ENCODE data around the gene SPECC1. TPM values are rescaled to one million over a fixed set of nuclear protein-coding genes. Genes with fewer than 3 reads are reported as not detected.
"Not testable (repeated sequence)": the region's sequence is repeated elsewhere in the genome, so short reads cannot be mapped to it uniquely, and the experiment has no call there.

The SPECC1 gene
- total and polyA plus RNA-seq, 5 experiments from 2014 or later = 1.8 to 4.7 (median 2.5) TPM

GRCh38 chr17:20189979-20190378, 180.8 kb downstream of the SPECC1 start:
- peaks cover 0 to 7% (median 0%) of the 10 kb centered on the region in 3 donors for H3K36me3 Mint-ChIP-seq
- POLR2A ChIA-PET = no interaction called here
- no peaks in the 10 kb centered on the region for H3K27me3 Mint-ChIP-seq
- DNase-seq (no peak), ATAC-seq (no peak)
- no peak overlapping the region for H3K27ac Mint-ChIP-seq
- no peak overlapping the region for H3K4me3 Mint-ChIP-seq
- peaks cover 0 to 5% (median 0%) of the 10 kb centered on the region in 9 donors for H3K9me3 Mint-ChIP-seq
- H3K4me1 Mint-ChIP-seq = peaks cover 0 to 2% (median under 1%) of the 10 kb centered on the region in 4 donors

- Mint-ChIP-seq H3K4me1 (peaks cover 0 to 2% (median 0%) of the 10 kb centered on the region in 4 donors), H3K27ac (peak overlapping the region in 1 of 10 donors; percentile 61), H3K4me3 (no peak overlapping the region), H3K27me3 (no peaks in the 10 kb centered on the region), H3K9me3 (peaks cover 0 to 6% (median 0%) of the 10 kb centered on the region in 9 donors), H3K36me3 (peaks cover 0 to 8% (median 0%) of the 10 kb centered on the region in 3 donors)
- POLR2A ChIA-PET = interaction anchor here (0.6 kb wide), 1 partner anchor 33 kb away, joined by 3 read pairs; no protein-coding TSS in a partner anchor
- DNase-seq = no peak
- ATAC-seq = no peak
Measured at GRCh38 chr17:20190605-20191004, 181.4 kb downstream of the SPECC1 start.

GRCh38 chr17:20191056-20191455, 181.9 kb downstream of the SPECC1 start:
- no peak overlapping the region for H3K27ac Mint-ChIP-seq
- no peaks in the 10 kb centered on the region for H3K27me3 Mint-ChIP-seq
- DNase-seq = no peak
- no peak overlapping the region for H3K4me3 Mint-ChIP-seq
- H3K4me1 Mint-ChIP-seq = peaks cover 0 to 2% (median 0%) of the 10 kb centered on the region in 4 donors
- H3K36me3 Mint-ChIP-seq = peaks cover 0 to 8% (median 0%) of the 10 kb centered on the region in 3 donors
- ATAC-seq = no peak
- POLR2A ChIA-PET = interaction anchor here (0.6 kb wide), 1 partner anchor 33 kb away, joined by 3 read pairs; no protein-coding TSS in a partner anchor
- H3K9me3 Mint-ChIP-seq = peaks cover 0 to 8% (median 0%) of the 10 kb centered on the region in 9 donors

GRCh38 chr17:20196286-20196685, 187.1 kb downstream of the SPECC1 start:
- H3K27ac Mint-ChIP-seq, DNase-seq, H3K27me3 Mint-ChIP-seq, H3K4me3 Mint-ChIP-seq, H3K4me1 Mint-ChIP-seq, POLR2A ChIA-PET, H3K36me3 Mint-ChIP-seq, ATAC-seq: not testable (repeated sequence)
- peaks cover 0 to 14% (median 0%) of the 10 kb centered on the region in 9 donors for H3K9me3 Mint-ChIP-seq

GRCh38 chr17:20197272-20197926, 188.2 kb downstream of the SPECC1 start:
- POLR2A ChIA-PET = interaction anchor here (0.6 kb wide), 1 partner anchor 14 kb away, joined by 3 read pairs; no protein-coding TSS in a partner anchor
- ATAC-seq (no peak), DNase-seq (no peak)
- H3K36me3 Mint-ChIP-seq = peaks cover 0 to 9% (median 0%) of the 10 kb centered on the region in 3 donors
- peaks cover 0 to 14% (median 0%) of the 10 kb centered on the region in 9 donors for H3K9me3 Mint-ChIP-seq
- H3K27ac Mint-ChIP-seq = no peak overlapping the region
- H3K4me3 Mint-ChIP-seq = no peak overlapping the region
- no peaks in the 10 kb centered on the region for H3K27me3 Mint-ChIP-seq
- H3K4me1 Mint-ChIP-seq = no peaks in the 10 kb centered on the region

- no peak overlapping the region for H3K4me3 Mint-ChIP-seq
- POLR2A ChIA-PET = no interaction called here
- DNase-seq (no peak), ATAC-seq (no peak)
- H3K4me1 Mint-ChIP-seq = peaks cover 6 to 16% (median 9%) of the 10 kb centered on the region in 4 donors
- H3K9me3 Mint-ChIP-seq = peaks cover 0 to 8% (median 0%) of the 10 kb centered on the region in 9 donors
- H3K27ac Mint-ChIP-seq = no peak overlapping the region
- H3K27me3 Mint-ChIP-seq = no peaks in the 10 kb centered on the region
- H3K36me3 Mint-ChIP-seq = peaks cover 0 to 3% (median 0%) of the 10 kb centered on the region in 3 donors
Measured at GRCh38 chr17:20200016-20200795, 191.0 kb downstream of the SPECC1 start.

GRCh38 chr17:20200865-20201458, 191.8 kb downstream of the SPECC1 start:
- POLR2A ChIA-PET = no interaction called here
- no peak overlapping the region for H3K27ac Mint-ChIP-seq
- H3K9me3 Mint-ChIP-seq = peaks cover 0 to 8% (median 0%) of the 10 kb centered on the region in 9 donors
- peaks cover 12 to 23% (median 15%) of the 10 kb centered on the region in 4 donors for H3K4me1 Mint-ChIP-seq
- H3K27me3 Mint-ChIP-seq = no peaks in the 10 kb centered on the region
- H3K4me3 Mint-ChIP-seq = no peak overlapping the region
- no peak for DNase-seq
- H3K36me3 Mint-ChIP-seq = peaks cover 0 to 3% (median 0%) of the 10 kb centered on the region in 3 donors
- ATAC-seq = no peak

- POLR2A ChIA-PET = no interaction called here
- no peak overlapping the region for H3K27ac Mint-ChIP-seq
- H3K4me1 Mint-ChIP-seq = peaks cover 13 to 32% (median 26%) of the 10 kb centered on the region in 4 donors
- ATAC-seq (no peak), DNase-seq (no peak)
- H3K4me3 Mint-ChIP-seq = no peak overlapping the region
- H3K27me3 Mint-ChIP-seq = no peaks in the 10 kb centered on the region
- H3K36me3 Mint-ChIP-seq = peaks cover 0 to 3% (median 0%) of the 10 kb centered on the region in 3 donors
- H3K9me3 Mint-ChIP-seq = peaks cover 0 to 8% (median 0%) of the 10 kb centered on the region in 9 donors
Measured at GRCh38 chr17:20202141-20202621, 193.0 kb downstream of the SPECC1 start.

GRCh38 chr17:20203018-20203417, 193.9 kb downstream of the SPECC1 start:
- DNase-seq (no peak), ATAC-seq (no peak)
- POLR2A ChIA-PET = no interaction called here
- Mint-ChIP-seq H3K4me1 (peaks cover 13 to 32% (median 27%) of the 10 kb centered on the region in 4 donors), H3K36me3 (peaks cover 0 to 3% (median 0%) of the 10 kb centered on the region in 3 donors), H3K27ac (no peak overlapping the region), H3K4me3 (no peak overlapping the region), H3K27me3 (no peaks in the 10 kb centered on the region), H3K9me3 (peaks cover 0 to 6% (median 0%) of the 10 kb centered on the region in 9 donors)

GRCh38 chr17:20203761-20204263, 194.7 kb downstream of the SPECC1 start:
- Mint-ChIP-seq H3K36me3 (peaks cover 0 to under 1% (median 0%) of the 10 kb centered on the region in 3 donors), H3K27me3 (no peaks in the 10 kb centered on the region), H3K4me3 (no peak overlapping the region), H3K27ac (peak overlapping the region in 1 of 10 donors; percentile 11), H3K9me3 (peaks cover 0 to 1% (median 0%) of the 10 kb centered on the region in 9 donors), H3K4me1 (peaks cover 13 to 32% (median 27%) of the 10 kb centered on the region in 4 donors)
- POLR2A ChIA-PET = interaction anchor here (0.6 kb wide), 1 partner anchor 34 kb away, joined by 5 read pairs; no protein-coding TSS in a partner anchor
- DNase-seq (no peak), ATAC-seq (no peak)

GRCh38 chr17:20205609-20206008, 196.4 kb downstream of the SPECC1 start:
- DNase-seq (no peak), ATAC-seq (peak in 1 of 2 donors; percentile 12)
- peak overlapping the region in 6 of 10 donors; percentile 7 to 67 (median 19) for H3K27ac Mint-ChIP-seq
- H3K4me3 Mint-ChIP-seq = no peak overlapping the region
- peaks cover 13 to 32% (median 27%) of the 10 kb centered on the region in 4 donors for H3K4me1 Mint-ChIP-seq
- no peaks in the 10 kb centered on the region for H3K9me3 Mint-ChIP-seq
- no peaks in the 10 kb centered on the region for H3K27me3 Mint-ChIP-seq
- H3K36me3 Mint-ChIP-seq = no peaks in the 10 kb centered on the region
- POLR2A ChIA-PET = no interaction called here

GRCh38 chr17:20206068-20206467, 196.9 kb downstream of the SPECC1 start:
- H3K27ac Mint-ChIP-seq = peak overlapping the region in 6 of 10 donors; percentile 7 to 67 (median 26)
- H3K4me3 Mint-ChIP-seq = peak overlapping the region in 2 of 10 donors; percentile 8 to 14
- POLR2A ChIA-PET = no interaction called here
- no peaks in the 10 kb centered on the region for H3K36me3 Mint-ChIP-seq
- no peaks in the 10 kb centered on the region for H3K9me3 Mint-ChIP-seq
- peak; percentile 86 to 96 for ATAC-seq
- peak in 6 of 10 donors; percentile 2 to 52 (median 30) for DNase-seq
- peaks cover 13 to 32% (median 27%) of the 10 kb centered on the region in 4 donors for H3K4me1 Mint-ChIP-seq
- H3K27me3 Mint-ChIP-seq = no peaks in the 10 kb centered on the region

All from naive thymus-derived CD8-positive, alpha-beta T cell (primary cell).